Hematopoietic multipotent progenitor cell treated with erythropoietin and hydrocortisone succinate and interleukin-3 and kit ligand, for 6 days (in vitro differentiated cells): ENCODE results near the gene PRKD2.

Source experiments
- DNase-seq: peaks from one replicate; pipeline ENCODE4 v3.0.0-alpha.2; 2015

Gene PRKD2

DNA sequence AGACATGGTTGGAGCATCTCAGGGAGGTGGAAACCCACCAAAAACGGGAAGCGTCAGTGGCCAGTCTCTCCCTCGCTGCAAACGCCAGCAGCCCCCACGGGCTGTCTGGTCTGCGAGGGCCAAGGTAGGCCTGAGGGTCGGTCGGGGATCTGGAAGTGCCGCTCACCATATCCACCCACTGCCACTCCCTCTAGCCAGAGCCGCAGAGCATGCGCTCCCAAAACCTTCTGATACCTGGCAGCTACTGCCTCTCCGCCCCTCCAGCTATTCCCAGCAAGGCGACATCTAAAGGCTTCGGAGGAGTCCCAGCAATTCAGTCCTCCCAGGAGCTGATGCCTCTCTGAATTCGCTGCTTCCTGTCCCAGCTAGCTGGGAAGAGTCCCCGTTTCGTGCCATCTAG lies 24.5 kb upstream of the PRKD2 start:
- DNase-seq: no peak

DNA sequence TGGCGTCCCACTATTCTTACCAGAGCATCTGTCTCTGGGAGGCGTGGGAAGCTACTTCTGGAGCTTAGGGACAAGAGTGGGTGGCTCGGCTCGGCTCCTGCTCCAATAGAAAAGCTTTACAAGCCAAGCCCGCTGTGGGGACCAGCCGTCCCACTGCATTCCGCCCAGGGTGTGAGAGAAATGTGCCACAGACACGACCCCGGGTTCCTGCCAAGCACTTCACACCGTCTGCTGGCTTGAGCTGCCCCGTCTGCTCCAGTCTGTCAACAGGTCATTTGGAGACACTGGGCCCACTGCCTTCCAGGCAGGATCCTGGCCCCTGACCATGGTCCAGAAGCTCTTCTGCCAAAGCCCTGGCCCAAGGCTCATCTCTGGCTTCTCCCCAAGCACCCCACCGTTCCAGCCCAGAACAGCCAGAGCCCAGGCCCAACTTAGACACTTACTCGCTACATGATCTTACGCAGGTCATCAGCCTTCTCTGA lies 22.4 kb upstream of the PRKD2 start:
- DNase-seq: no peak

DNA sequence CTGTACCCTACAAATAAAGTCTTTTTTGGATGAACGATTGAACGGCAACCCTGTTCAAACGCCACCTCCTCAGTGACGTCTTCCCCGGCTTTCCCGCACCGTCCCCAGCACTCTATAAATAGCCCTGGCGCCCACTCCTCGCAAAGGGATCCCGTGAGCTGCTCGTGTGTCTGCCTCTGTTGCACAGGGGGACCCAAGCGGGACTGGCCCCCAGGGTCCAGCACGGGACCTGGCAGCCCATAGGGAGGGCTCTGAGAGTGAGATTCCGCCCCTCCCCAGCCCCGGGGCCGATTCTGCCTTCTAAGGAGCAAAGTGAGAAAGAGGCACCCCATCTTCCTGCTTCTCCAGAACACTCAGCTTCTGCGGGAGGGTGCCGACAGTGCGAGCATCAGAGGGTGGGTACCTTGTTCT lies 20.9 kb upstream of the PRKD2 start:
- DNase-seq: no peak

DNA sequence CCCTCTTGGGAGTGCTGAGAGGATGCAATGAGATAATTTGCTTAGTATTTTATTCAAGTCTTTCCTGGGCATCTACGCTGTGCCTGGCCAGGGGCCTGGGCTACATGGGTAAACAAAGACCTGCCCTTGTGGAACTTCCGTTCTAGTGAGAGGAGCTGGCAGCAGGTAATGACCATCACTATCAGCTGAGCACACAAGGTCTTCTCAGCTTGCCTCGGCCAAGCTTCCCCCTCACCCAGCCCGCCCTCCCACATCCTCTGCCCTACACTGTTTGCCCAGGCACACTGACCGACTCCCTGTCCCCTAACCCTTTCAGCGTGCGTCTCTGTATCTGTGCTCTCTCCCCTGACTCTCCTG lies 20.4 kb upstream of the PRKD2 start:
- DNase-seq: no peak

DNA sequence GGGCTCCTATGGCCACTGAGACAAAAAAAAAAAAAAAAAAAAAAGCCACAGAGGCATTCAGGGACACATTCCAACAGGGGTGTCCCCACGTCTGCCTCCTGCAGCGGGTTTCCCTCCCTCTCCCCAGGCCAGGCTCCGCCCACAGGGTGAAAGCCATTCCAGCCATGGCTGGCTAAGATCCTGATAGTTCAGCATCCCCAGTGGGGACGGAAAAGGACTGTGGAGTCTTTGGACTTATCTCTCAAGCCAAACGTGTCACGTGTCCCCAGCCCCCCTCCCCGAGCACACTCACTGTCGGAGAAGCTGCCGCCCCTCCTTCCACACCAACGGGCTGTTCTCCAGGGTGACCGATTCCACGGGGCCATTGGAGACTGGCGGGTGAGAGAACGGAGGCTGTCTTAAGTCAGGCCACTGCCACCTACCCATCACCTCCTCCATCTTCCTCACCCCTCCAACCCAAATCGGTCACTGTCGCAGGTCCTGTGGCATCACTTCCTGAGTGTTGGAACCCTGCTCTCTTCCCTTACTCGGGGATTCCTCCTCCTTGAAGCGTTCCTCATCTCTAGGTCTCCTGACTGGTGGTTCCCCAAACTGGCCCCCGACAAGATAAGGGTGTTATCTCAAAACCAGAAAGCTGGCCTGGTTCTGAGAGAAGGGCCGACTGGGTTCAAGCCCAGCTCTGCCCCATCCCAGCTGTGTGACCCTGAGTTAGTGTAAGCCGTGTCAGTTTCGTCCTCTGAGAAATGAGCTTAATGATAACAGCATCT lies 19.8 kb upstream of the PRKD2 start:
- DNase-seq: peak; percentile 85

DNA sequence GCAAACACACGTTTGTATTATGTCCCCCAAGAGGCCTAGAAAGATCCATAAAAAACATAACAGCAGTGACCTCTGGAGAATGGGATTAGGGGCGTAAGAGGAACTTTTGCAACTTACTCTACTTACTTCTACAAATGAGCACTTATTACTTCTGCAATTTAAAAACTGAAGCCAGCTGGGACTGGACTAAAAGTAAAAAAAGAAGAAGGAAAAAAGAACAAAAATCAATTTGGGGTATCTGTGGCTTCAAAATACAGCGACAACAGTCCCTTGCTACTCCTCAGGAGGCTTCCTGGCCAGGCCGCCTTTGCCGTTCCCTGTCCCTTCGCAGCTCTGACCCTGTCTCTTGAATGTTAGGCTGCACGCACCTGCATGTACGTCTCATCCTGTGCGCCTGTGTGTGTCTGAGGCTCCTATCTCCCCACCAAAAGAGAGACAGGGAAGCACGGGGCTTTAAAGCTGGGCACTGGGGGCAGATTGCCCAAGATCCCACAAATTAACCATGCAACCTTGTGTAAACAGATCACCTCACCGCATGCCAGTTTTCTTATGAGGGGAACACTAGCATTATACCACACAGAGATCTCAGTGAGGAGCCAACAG lies 16.9 kb upstream of the PRKD2 start:
- DNase-seq: no peak

DNA sequence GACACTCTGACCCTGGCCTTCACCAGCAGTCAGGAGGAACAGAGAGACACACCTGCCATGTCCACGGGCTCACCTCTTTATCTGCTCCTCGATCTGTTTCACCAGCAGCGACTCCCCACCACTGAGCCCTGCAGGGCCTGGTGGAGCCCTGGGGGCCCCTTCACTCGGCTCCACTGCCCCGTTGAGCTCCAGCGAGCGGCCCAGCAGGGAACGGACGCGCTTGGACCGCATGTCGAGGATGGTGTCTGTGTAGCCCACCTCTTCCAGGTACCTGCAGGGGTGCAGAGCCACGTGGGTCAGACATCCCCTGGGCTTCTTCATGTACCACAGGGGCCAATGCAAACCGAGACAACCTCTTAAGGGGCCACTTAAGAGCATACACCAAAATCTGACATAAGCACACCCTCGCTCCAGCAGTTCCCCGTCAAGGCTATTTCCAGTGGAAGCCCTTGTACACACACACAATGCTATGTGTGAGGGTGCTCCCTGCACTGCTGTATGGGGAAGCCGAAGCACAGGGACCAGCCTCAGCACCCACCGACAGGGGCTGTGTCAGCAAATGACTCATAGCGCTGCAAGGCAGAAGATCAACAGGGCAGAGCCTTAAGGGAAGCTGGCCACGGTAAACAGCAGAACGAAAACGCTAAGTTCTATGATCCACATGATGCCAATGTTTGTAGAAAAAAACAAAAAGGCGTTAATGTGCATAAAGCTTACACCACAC lies 16.2 kb upstream of the PRKD2 start:
- DNase-seq: no peak

DNA sequence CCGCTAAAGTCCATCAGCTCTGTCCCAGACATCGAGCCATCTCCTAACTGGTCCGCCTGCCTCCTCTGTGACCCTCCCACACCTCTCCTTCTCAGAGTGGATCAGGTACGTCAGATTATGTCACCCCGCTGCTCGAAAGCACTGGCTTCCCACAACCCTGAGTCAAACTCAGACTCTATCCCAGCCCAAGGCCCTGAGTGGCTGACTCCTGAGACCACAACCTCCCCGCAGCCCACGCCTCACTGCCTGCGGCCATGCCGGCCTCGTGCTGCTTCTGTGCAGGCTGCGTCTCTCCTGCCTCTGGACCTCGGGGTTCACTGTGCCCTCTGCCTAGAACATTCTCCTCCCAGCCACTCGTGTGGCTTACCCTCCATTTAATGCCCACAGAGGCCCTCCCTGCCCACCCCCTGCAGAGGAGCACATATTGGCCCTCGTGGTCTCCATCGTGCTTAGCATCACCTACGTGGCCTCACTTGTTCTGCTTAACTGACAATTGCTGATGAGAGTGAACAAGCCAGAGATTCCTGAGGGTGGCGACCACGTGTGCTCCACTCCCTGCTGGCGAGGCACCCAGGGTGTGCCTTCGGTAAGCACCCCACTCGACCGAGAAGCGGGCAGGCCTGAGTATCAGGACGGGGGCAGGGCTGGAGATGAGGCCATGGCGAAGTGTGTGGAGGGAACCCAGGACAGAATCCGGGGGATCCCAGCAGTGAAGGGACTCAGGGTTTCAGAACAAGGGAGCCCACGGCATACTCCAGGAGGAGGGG lies 15.4 kb upstream of the PRKD2 start:
- no peak for DNase-seq

DNA sequence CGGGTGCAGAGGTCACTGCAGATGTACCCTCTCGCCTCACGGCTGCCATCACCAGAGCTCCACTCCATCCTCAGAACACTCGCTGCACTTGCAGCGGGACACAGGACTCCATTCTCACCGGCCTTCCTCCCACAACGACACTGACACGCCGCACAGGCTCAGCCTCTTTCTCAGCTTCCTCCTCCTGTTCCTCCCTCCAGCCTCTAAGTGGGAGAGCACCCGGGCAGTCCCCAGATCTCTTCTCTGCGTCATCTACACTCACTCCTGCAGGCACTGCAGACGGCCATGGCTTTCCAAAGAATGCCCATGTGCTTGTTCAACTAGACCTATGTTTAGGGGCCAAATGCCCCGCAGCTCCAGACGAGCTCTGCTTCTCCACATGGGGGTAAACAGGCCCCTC lies 14.7 kb upstream of the PRKD2 start:
- no peak for DNase-seq

DNA sequence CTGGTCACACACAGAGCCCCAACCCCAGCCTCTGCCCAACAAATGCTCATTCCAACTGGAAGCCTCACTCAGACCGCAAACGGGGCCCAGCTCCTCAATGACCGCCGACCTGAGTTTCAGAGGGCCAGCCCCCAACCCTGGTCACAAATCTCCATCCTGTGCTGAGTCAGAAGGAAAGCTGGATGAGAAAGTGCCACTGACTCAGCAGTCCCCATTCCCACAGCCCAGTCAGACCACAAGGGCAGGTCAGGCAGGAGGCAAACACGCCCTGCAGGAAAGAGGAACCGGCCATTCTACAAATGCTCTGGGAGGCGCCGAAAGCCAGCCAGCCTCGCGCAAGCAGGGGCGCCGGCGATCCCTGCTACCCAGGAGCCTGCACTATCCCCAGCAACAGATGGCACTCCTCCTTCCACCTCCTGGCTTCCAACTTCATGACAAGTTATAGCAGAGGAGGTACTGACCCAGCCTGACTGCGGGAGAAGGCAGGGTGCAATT lies 14.1 kb upstream of the PRKD2 start:
- peak; percentile 78 for DNase-seq

DNA sequence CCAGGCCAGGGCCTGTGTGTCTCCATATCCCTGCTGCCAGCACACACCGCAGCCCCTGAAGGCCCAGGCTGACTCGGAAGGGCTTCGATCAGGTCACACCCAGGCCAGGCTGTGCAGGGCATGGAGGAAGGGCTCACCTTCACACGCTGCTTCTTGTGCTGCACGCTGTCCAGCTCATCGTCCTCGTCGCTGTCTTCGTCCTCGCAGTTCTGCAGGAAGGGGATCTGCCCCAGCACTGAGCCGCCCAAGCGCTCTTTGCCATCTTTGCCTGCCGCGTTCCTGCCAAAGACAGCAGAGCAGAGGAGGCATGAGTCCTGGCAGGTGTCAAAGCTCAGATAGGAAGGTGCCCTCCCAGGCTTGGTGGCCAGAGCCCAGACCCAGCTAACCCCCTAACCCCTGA lies 13.7 kb upstream of the PRKD2 start:
- DNase-seq: no peak

DNA sequence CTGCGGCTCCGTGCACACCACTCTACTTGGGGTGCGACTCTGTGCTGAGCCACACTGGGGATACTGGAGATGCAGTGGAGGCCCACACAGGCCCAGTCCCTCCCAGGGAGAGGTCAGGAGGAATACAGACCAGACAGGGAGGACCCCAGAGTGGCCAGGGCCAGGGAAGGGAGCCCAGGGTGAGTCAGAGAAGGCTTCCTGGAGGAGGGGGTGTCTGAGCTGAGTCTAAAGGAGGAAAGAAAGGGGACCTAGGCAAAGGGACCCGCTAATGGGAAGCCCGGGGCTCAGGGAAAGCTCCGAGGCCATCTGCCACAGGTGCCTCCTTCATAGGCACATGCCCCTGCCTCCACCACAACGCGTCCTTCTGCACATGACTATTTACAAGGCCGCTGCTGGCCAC lies 13.3 kb upstream of the PRKD2 start:
- DNase-seq: no peak

DNA sequence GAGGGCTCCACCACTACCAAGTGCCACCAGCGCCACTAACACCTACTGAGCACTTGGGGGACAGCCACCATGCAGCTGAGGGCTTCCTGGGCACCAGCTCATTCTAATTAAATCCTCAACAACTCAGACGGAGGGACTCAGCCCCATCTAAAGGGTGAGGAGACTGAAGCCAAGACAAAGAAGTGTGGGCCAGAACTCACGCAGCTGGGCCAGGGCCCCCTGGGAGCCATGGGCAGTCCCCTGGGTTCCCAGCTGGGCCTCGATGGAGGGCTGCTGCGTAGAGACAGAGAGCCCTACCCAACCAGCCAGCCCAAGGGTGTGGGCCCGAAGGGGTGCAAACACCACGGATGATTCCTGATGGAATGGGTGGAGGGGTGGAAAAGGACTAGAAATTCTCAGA lies 12.8 kb upstream of the PRKD2 start:
- DNase-seq: no peak

DNA sequence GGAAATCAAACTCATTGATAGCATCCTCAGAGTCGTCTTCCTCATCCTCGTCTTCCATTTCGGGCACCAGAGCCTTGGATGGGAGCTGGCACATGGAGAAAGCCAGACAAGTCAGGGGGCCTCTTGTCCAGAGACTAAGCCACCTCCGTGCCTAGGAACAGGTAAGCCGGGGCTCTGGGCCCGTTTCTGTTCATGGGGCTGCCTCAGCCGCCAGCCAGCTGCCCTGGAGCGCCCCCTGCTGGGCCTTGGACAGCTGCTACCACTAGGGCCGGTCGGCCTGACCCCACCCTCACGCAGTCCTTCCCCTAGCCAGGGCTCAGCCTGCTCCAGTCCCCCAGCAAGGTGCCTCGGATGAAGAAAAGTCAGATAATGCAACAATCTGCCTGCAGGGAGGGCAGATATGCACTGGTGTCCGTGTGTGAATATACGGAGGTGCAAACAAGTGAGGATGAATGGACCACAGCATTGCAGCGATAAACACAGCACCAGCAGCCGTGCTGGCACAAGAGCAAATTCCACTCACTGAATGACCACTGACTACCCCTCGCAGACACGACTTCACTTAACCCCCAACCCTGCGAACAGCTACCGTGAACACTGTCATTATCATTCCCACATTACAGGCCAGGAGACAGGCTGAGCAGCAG lies 11.9 kb upstream of the PRKD2 start:
- DNase-seq: peak; percentile 87

DNA sequence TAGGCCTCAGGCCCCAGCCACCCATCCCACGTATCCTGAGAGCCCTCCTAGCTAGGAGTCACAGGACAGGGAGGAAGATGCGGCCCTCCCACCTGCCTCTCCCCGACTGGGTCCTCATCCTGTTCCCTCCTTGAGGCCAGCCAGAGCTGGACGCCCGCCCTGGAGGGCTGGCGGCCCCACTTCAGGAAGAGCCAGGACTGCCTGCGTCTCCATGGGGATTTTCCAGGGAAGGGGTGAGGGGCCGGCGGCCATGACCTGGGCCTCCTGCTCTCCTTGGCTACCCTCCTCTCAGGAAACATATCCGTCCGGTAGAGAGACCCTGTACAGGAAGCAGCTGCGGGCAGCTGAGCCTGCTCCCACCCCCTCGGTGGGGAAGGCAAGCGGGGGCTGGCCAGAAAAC lies 11.3 kb upstream of the PRKD2 start:
- no peak for DNase-seq

DNA sequence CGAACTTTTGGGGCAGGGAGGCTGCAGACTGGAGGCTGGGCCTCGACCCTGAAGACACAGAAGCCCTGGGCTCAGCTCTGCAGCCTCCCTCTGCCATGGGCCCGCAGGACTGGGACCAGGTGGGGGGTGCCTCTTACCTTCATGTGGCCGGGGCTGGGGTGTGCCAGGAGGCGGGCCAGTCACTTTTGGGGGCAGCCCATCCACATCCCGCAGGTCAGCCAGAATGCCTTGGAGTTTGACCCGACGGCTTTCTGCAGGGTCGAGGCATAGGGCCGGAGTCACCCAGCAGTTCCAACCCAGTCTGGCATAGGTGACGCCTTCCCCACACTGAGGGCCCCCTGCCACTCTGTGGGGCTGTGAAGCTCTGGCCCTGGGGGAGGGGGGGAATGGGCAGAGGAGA lies 10.8 kb upstream of the PRKD2 start:
- DNase-seq: no peak

DNA sequence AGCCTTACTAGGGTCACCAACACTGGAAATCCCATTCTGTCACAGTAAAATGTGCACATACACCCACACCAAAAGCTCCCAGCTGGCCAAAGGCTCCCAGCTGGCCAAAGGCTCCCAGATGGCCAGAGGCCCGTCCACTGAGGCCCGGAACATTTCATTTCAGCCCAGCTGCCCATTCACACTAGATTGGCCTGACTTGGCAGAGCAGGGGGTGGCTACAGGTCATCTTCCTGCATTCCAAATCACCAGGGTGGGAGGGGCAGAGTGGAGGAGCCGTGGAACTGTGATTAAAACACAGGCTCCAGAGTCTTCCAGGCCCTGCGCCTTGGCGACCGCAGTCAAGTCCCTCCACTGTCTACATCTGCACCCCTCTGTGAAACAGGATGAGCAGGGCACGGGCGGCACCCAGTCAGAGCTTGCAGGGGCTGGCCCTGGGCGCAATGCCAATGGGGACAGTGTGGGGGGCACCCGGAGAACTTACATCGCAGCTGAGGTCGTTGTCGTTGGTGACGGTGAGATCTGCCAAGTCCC lies 10.1 kb upstream of the PRKD2 start:
- no peak for DNase-seq

DNA sequence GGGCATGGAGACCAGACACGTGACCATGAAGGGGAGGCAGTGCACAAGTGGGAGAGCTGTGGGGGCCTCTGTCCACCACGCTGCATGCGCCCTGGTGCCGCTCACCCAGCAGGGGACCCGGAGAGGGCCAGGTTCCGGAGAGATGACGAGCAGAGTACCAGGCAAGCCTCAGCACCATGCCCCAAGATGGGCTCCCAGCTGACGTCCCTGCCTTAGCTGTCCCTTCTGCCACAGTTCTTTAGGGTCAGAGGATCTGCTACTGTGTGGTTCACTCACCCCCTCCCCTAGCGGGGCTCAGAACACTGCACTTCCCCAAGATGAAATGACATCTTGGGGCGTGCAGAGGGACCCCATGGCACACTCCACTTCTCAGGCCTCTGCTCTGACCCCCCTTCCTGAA lies 9.6 kb upstream of the PRKD2 start:
- DNase-seq: no peak

DNA sequence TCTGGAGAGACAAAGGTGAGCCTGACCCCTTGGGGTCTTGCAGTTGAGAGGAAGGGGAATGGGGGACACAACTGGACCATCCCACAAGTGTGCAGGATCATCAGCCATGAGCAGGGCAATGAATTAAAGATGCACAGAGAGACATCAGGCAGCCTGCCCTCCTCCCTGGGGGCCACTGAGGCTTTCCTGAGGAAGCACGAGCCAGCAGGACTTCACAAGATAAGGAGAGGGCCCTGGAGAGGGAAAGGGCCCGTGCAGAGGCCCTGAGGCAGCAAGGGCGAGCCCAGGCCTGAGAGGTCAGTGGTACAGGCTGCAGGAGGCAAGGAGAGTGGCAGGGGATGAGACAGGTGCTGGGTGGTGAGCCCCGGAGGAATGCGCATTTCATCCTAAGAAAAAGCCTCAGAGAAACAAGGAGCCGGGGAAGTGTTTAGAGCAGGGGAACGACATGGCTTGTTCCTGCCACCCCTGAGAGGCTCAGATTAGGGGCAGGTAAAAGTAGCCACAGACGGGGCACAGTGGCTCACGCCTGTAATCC lies 9.0 kb upstream of the PRKD2 start:
- DNase-seq: no peak

DNA sequence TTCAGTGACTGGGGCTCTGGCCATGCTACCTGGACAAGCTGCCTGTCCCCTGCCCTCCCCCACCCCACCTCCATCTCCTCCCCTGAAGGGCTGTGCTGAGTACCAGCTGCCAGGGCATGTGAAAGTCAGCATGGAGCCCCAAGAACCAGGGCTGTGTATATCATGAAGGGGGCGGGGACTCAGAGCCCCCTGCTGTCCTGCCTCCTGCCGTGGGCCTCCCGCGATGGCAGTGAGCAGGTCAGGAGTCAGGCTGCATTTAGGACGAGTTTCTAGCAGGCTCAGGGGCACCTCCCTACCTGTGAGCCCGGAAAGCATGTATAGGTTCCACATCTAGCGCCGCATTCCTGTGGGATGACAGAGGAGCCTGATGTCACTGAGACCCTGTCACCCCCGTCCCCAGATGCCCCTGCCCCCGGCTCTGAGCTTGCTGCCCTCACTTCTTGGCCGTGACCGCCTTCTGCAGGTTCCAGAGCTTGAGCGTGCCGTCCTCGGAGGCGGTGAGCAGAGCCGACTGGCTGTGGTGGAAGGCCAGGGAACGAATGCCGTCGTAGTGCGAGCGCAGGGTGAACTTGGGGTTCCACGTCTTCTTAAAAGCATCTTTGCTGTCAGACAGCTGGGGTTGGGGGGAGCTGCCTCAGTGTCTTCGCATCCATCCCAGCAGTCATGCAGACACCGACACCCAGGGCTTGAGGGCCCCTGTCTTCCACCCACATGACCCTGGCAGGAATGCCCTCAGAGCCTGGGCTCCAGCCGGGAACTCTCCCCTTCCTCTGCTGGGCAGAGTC lies 8.3 kb upstream of the PRKD2 start:
- DNase-seq: no peak

DNA sequence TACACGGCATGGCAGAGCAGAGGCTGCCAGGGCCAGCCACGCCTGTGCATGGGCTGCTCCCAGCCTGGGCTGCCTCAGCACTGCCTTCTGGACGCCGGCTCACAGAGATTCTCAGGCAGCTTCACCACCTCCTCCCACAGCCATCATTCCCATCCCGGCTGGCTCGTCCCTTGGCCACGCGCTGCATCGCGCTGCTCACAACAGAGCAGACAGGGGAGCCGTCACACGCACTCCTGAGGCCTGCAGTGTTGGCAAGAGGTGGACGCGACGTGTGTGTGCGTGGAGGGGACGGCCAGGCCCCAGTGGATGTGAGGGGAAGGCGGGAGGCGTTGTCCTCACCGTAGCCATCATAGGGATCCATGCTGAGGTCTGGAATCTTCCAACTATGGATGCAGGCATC lies 7.6 kb upstream of the PRKD2 start:
- no peak for DNase-seq
